GM12801 (cell line): ENCODE results near the gene HAT1.

ENCODE experiments used
- CTCF ChIP-seq: IDR thresholded peaks from one replicate; pipeline ENCODE4 v1.5.1; 2011; ENCODE audit warnings: control low read depth; ENCODE audit not compliant: insufficient read length; ENCODE audit errors: extremely low read depth

Gene HAT1

DNA sequence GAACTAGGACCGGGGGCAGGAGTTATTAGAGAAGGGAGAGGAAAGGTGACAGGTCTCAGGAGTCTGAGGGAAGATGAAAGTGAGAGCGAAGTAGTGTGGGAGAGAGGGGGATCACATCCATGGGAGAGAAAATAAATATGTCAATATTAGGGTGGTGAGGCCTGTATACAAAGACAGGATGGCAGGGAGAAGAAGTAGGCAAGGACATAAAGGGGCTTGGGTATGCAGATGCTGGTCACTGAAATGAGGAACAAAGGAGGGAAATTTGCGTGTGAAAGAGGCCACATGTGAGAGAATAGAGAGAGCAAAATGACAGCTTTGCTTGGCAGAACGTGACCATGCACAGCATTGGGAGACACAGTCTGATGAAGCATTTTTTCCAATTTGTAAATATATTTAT lies 91.1 kb downstream of the HAT1 start:
- TF ChIP-seq CTCF = no peak

- TF ChIP-seq CTCF = no peak
Observed at GRCh38 chr2:172021074-172021931, 99.0 kb downstream of the HAT1 start.

GRCh38 chr2:172021955-172022354 lies 99.7 kb downstream of the HAT1 start:
- TF ChIP-seq CTCF = no peak

DNA sequence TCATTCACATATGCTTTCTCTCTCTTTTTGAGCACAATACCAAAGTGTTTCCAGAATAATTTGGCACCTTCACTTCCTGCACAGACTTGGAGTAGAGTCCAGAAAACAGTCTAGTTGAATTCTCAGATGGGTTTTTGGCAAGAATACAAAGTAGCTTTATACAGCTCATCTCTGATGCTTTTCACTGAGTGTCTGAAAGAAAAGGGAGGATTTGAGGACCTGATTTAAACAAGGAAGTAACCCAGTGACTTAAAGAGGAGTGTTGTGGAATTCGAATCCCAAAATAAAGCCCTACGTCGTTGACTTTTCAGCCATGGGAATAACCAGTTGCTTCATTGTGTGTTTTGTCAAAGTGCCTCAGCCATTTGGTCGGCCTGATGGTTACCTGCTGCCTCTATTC lies 109.3 kb downstream of the HAT1 start:
- TF ChIP-seq CTCF = no peak
